ENCODE measurements around the gene EPPIN. TPM values are rescaled to one million over a fixed set of nuclear protein-coding genes. Genes with fewer than 3 reads are reported as not detected.

Gene EPPIN
- total RNA-seq, 1 experiment from 2014 or later, result not detected

DNA sequence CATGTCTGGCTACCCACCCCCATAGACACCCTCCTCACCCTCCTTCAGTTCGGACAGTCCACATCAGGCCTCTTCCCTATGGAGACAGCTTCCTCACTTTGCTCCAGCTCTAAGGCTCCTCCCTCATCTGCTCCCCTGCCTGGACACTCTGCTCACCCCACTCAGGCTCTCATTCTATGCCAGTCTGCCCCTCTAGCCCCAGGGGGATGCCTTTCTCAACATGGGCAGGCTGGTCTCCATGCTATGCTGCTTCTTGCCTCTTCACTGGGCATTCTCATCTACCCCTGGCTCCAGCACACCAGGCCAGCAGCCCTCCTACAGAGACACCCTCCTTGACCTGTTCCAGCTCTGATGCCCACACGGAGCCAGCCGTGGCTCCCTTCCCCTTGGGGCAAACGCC lies 32.0 kb upstream of the EPPIN start, which contains the start of gene WFDC8:
Gene WFDC8 (minus strand): TSS at position 101 of the 400 bp plus-strand sequence. CDS start 37 bp downstream, at position 64.
- intact Hi-C loops (cut with micrococcal nuclease; ENCODE audit: unreplicated experiment) (no loop called here), in situ Hi-C loops (cut with HindIII; ENCODE audit: low pct_unique_long_range_greater_than_20kb, low sequenced_read_pairs) (no loop called here)
- no TSS peak for BruUV-seq (replicated peaks)
- POLR2A ChIA-PET, result no interaction called here
- no peaks in the 10 kb centered on the region for H3K36me3 ChIP-seq (ENCODE audit: control insufficient read depth, insufficient read depth, low read length)
- no peak for TF ChIP-seq CTCF (IDR thresholded peaks at IDR 0.05)
- no peak within 1 kb of the TSS for H3K4me3 ChIP-seq (ENCODE audit: low read depth in 2 of 2, low read length in 2 of 2)
- no peaks in the 10 kb centered on the region for H3K4me1 ChIP-seq (ENCODE audit: control insufficient read depth, insufficient read depth, low read length)
- CTCF ChIA-PET, result no interaction called here
- H3K27me3 ChIP-seq (ENCODE audit: control insufficient read depth, insufficient read depth, low read length), result peaks cover 9% of the 10 kb centered on the region
- DNase-seq (ENCODE audit: low read depth, low spot score) (no peak), ATAC-seq (no peak)
- H3K9me3 ChIP-seq (ENCODE audit: control insufficient read depth, insufficient read depth, low read depth, low read length), result no peaks in the 10 kb centered on the region
- H3K27ac ChIP-seq (ENCODE audit: low read length), result no peak within 1 kb of the TSS

- intact Hi-C loops (cut with micrococcal nuclease; ENCODE audit: unreplicated experiment), result no loop called here
- no peaks in the 10 kb centered on the region for H3K4me1 ChIP-seq (ENCODE audit: control insufficient read depth, insufficient read depth, low read length)
- BruUV-seq (replicated peaks), result no TSS peak
Observed at GRCh38 chr20:45578231-45578630, 31.0 kb upstream of the EPPIN start.

GRCh38 chr20:45576995-45577394 lies 29.8 kb upstream of the EPPIN start:
- no peak for TF ChIP-seq TCF7L2 (IDR thresholded peaks at IDR 0.05; ENCODE audit: low read depth, low read length)
- no peak for TF ChIP-seq POLR2AphosphoS5 (IDR thresholded peaks at IDR 0.05; ENCODE audit: low read depth, low read length)
- no peak for TF ChIP-seq CTCF (IDR thresholded peaks at IDR 0.05)
- H3K27ac ChIP-seq (ENCODE audit: low read length), result no peak overlapping the region
- no TSS peak for BruUV-seq (replicated peaks)
- no peaks in the 10 kb centered on the region for H3K9me3 ChIP-seq (ENCODE audit: control insufficient read depth, insufficient read depth, low read depth, low read length)
- no peaks in the 10 kb centered on the region for H3K36me3 ChIP-seq (ENCODE audit: control insufficient read depth, insufficient read depth, low read length)
- in situ Hi-C loops (cut with HindIII; ENCODE audit: low pct_unique_long_range_greater_than_20kb, low sequenced_read_pairs) (no loop called here), intact Hi-C loops (cut with micrococcal nuclease; ENCODE audit: unreplicated experiment) (no loop called here)
- no peaks in the 10 kb centered on the region for H3K4me1 ChIP-seq (ENCODE audit: control insufficient read depth, insufficient read depth, low read length)
- ChIA-PET POLR2A (no interaction called here), CTCF (no interaction called here)
- DNase-seq (ENCODE audit: low read depth, low spot score) (no peak), ATAC-seq (no peak)
- H3K4me3 ChIP-seq (ENCODE audit: low read depth in 2 of 2, low read length in 2 of 2), result no peak overlapping the region
- H3K27me3 ChIP-seq (ENCODE audit: control insufficient read depth, insufficient read depth, low read length), result peaks cover under 1% of the 10 kb centered on the region; the same call in 1 of the 2 replicates

More at GRCh38 chr20:45578231-45578630, 31.0 kb upstream of the EPPIN start:
- no peak for DNase-seq (ENCODE audit: low read depth, low spot score)
- Histone ChIP-seq H3K27me3 (ENCODE audit: control insufficient read depth, insufficient read depth, low read length) (peaks cover 9% of the 10 kb centered on the region), H3K36me3 (ENCODE audit: control insufficient read depth, insufficient read depth, low read length) (no peaks in the 10 kb centered on the region), H3K4me3 (ENCODE audit: low read depth in 2 of 2, low read length in 2 of 2) (no peak overlapping the region), H3K27ac (ENCODE audit: low read length) (no peak overlapping the region), H3K9me3 (ENCODE audit: control insufficient read depth, insufficient read depth, low read depth, low read length) (no peaks in the 10 kb centered on the region)
- in situ Hi-C loops (cut with HindIII; ENCODE audit: low pct_unique_long_range_greater_than_20kb, low sequenced_read_pairs), result no loop called here
- ChIA-PET CTCF (no interaction called here), POLR2A (no interaction called here)
- no peak for ATAC-seq
- TF ChIP-seq TCF7L2 (IDR thresholded peaks at IDR 0.05; ENCODE audit: low read depth, low read length), result no peak
- no peak for TF ChIP-seq POLR2AphosphoS5 (IDR thresholded peaks at IDR 0.05; ENCODE audit: low read depth, low read length)

DNA sequence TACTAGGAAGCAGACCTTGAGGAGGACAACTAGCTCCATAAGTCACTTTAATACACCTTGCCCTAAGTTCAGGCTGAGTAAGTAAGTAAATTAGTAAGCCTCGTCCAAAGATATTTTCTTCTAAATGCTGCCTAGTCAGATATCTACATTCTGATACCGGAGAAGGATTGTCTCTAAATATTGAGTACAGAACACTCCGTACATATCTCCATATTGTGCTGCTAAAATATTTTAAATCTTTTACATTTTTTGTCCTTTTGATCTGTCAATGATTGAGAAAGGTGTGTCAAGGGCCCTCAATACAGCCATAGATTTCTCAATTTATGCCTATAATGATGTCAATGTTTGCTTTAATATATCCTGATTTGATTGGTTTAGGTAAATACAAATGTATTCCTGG lies 28.7 kb upstream of the EPPIN start:
- no peak overlapping the region for H3K27ac ChIP-seq (ENCODE audit: low read length)
- intact Hi-C loops (cut with micrococcal nuclease; ENCODE audit: unreplicated experiment) (no loop called here), in situ Hi-C loops (cut with HindIII; ENCODE audit: low pct_unique_long_range_greater_than_20kb, low sequenced_read_pairs) (no loop called here)
- no peaks in the 10 kb centered on the region for H3K36me3 ChIP-seq (ENCODE audit: control insufficient read depth, insufficient read depth, low read length)
- TF ChIP-seq TCF7L2 (IDR thresholded peaks at IDR 0.05; ENCODE audit: low read depth, low read length) (no peak), POLR2AphosphoS5 (IDR thresholded peaks at IDR 0.05; ENCODE audit: low read depth, low read length) (no peak), REST (IDR thresholded peaks at IDR 0.05; ENCODE audit: insufficient read depth in 1 of 2, low read depth in 2 of 2, low read length in 1 of 2) (no peak), CTCF (IDR thresholded peaks at IDR 0.05) (no peak), SIN3A (IDR thresholded peaks at IDR 0.05; ENCODE audit: borderline replicate concordance, insufficient read depth, low read depth, low read length) (no peak)
- DNase-seq (ENCODE audit: low read depth, low spot score) (no peak), ATAC-seq (no peak)
- no TSS peak for BruUV-seq (replicated peaks)
- POLR2A ChIA-PET, result no interaction called here
- H3K4me1 ChIP-seq (ENCODE audit: control insufficient read depth, insufficient read depth, low read length), result no peaks in the 10 kb centered on the region
- H3K4me3 ChIP-seq (ENCODE audit: low read depth in 2 of 2, low read length in 2 of 2), result no peak overlapping the region
- CTCF ChIA-PET, result no interaction called here
- no peaks in the 10 kb centered on the region for H3K9me3 ChIP-seq (ENCODE audit: control insufficient read depth, insufficient read depth, low read depth, low read length)
- no peaks in the 10 kb centered on the region; the same call in 1 of the 2 replicates for H3K27me3 ChIP-seq (ENCODE audit: control insufficient read depth, insufficient read depth, low read length)

Measured in Panc1 (cell line).